IMR-90 (cell line): ENCODE data around the gene GABBR2.

ENCODE experiments used
- CHD1 ChIP-seq: IDR thresholded peaks from 2 replicates; pipeline ENCODE4 v1.6.1; 2012; ENCODE audit warnings: low read depth, low read length, improper control_type of control experiment
- CTCF ChIP-seq: conservative IDR thresholded peaks from 2 replicates; pipeline ENCODE4 v1.5.1; 2012; ENCODE audit warnings: mild to moderate bottlenecking, low read depth, low read length, improper control_type of control experiment
- POLR2A ChIP-seq: IDR thresholded peaks from 2 replicates; pipeline ENCODE4 v1.6.1; 2012; ENCODE audit warnings: mild to moderate bottlenecking, low read depth, low read length

DNA sequence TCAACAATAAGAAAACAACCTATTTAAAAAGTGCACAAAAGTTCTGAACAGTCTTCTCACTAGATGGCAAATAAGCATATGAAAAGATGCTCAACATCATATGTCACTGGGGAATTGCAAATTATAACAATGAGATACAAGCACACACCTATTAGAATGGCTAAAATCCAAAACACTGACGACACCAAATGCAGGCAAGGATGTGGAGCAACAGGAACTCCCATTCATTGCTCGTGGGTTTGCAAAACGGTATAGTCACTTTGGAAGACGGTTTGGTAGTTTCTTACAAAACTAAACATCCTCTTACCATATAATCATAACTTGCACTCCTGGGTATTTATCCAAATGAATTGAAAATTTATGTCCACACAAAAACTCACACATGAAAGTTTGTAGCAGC, 352.4 kb downstream of the GABBR2 start:
- TF ChIP-seq CTCF (no peak), POLR2A (no peak), CHD1 (no peak)
